Measurements from ENCODE around the gene MAOB.

DNA sequence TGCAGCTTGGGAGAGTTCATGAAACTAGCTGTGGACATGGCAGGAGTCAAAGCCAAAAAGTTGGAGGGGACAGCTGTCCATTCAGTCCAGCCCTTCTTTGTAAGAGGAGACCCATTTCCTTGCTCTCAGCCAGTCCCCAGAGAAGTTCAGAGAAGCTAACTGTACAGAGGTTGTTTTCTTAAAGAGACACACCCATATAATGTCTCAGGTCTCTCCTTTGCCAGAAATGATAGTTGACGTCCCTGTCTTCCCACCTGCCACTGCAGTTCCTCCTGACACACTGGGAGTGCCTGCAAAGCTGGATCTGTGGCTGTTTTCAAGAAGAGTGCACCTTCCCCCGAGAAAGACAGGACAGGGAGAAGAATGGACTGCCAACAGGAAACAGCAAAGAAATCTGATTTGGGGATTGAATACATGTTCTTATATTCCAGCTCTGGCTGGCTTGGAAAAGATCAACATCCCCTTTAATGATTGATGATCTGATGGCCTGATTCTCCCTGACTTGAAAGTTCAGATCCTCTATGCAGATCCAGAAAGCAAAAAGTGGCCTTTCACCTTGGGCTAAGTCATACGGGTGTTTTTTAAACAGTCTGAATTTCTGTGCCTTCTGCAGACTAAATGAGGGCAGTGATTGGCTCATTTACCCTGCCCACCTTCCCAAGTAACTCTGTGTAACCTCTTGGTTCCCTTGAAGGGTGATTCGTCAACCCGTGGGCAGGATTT is 139.0 kb downstream of the MAOB start:
- TF ChIP-seq, protein P1, sequence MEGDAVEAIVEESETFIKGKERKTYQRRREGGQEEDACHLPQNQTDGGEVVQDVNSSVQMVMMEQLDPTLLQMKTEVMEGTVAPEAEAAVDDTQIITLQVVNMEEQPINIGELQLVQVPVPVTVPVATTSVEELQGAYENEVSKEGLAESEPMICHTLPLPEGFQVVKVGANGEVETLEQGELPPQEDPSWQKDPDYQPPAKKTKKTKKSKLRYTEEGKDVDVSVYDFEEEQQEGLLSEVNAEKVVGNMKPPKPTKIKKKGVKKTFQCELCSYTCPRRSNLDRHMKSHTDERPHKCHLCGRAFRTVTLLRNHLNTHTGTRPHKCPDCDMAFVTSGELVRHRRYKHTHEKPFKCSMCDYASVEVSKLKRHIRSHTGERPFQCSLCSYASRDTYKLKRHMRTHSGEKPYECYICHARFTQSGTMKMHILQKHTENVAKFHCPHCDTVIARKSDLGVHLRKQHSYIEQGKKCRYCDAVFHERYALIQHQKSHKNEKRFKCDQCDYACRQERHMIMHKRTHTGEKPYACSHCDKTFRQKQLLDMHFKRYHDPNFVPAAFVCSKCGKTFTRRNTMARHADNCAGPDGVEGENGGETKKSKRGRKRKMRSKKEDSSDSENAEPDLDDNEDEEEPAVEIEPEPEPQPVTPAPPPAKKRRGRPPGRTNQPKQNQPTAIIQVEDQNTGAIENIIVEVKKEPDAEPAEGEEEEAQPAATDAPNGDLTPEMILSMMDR (IDR thresholded peaks at IDR 0.05): no peak
- no peak for TF ChIP-seq POLR2A (IDR thresholded peaks at IDR 0.05)
